NT2/D1 (cell line): Measurements from ENCODE around the gene OR4E2.

Source experiments
- DNase-seq: peaks from one replicate; pipeline ENCODE4 v3.0.0-alpha.2; 2011; ENCODE audit warnings: low read depth, low spot score
- H3K27me3 ChIP-seq: 2 replicates; pipeline ENCODE4 v1.6.0; 2011; ENCODE audit warnings: mild to moderate bottlenecking; ENCODE audit not compliant: insufficient read length, insufficient read depth
- H3K36me3 ChIP-seq: 2 replicates; pipeline ENCODE4 v1.6.1; 2011; ENCODE audit warnings: mild to moderate bottlenecking, low read length, mixed read lengths; ENCODE audit not compliant: insufficient read depth, insufficient read length
- H3K4me1 ChIP-seq: 2 replicates; pipeline ENCODE4 v1.5.1; 2011; ENCODE audit not compliant: insufficient read depth, insufficient read length
- H3K4me3 ChIP-seq: 2 replicates; pipeline ENCODE4 v1.5.1; 2011; ENCODE audit warnings: low read depth; ENCODE audit not compliant: insufficient read length
- H3K9ac ChIP-seq: 2 replicates; pipeline ENCODE4 v1.6.0; 2011; ENCODE audit warnings: low read depth; ENCODE audit not compliant: insufficient read length
- H3K9me3 ChIP-seq: 2 replicates; pipeline ENCODE4 v1.5.1; 2011; ENCODE audit warnings: mild to moderate bottlenecking, low read length; ENCODE audit not compliant: insufficient read depth
- SUZ12 ChIP-seq: IDR thresholded peaks from 2 replicates; pipeline ENCODE4 v1.6.1; 2011; ENCODE audit not compliant: insufficient read length, insufficient read depth; ENCODE audit errors: extremely low read depth
- YY1 ChIP-seq: IDR thresholded peaks from 2 replicates; pipeline ENCODE4 v1.6.1; 2011; ENCODE audit not compliant: insufficient read length, insufficient read depth
- ZNF274 ChIP-seq: IDR thresholded peaks from 2 replicates; pipeline ENCODE4 v1.6.1; 2011; ENCODE audit warnings: mild to moderate bottlenecking, low read depth, low read length

OR4E2 gene

GRCh38 chr14:21634840-21635239 lies 18.8 kb upstream of the OR4E2 start, which contains the start of gene OR10G2:
Gene OR10G2 (minus strand): TSS chr14:21634940. CDS start chr14:21634842, 98 bp downstream.
- Histone ChIP-seq H3K4me1 (no peaks in the 10 kb centered on the region), H3K27me3 (no peaks in the 10 kb centered on the region), H3K4me3 (no peak within 1 kb of the TSS), H3K36me3 (no peaks in the 10 kb centered on the region), H3K9ac (no peak within 1 kb of the TSS), H3K9me3 (no peaks in the 10 kb centered on the region)
- no peak for DNase-seq
- TF ChIP-seq YY1 (no peak), SUZ12 (no peak), ZNF274 (no peak)

- DNase-seq: no peak
- no peaks in the 10 kb centered on the region for H3K9me3 ChIP-seq
- H3K4me3 ChIP-seq: no peak overlapping the region
- TF ChIP-seq YY1: no peak
- no peak for TF ChIP-seq SUZ12
- H3K4me1 ChIP-seq: no peaks in the 10 kb centered on the region
- H3K36me3 ChIP-seq: no peaks in the 10 kb centered on the region
- no peak overlapping the region for H3K9ac ChIP-seq
- H3K27me3 ChIP-seq: no peaks in the 10 kb centered on the region
Observed at GRCh38 chr14:21642683-21643082, 11.0 kb upstream of the OR4E2 start.

- DNase-seq: no peak
- Histone ChIP-seq H3K4me1 (no peaks in the 10 kb centered on the region), H3K36me3 (no peaks in the 10 kb centered on the region), H3K9ac (no peak overlapping the region), H3K9me3 (no peaks in the 10 kb centered on the region), H3K27me3 (no peaks in the 10 kb centered on the region), H3K4me3 (no peak overlapping the region)
- no peak for TF ChIP-seq ZNF274
- no peak for TF ChIP-seq SUZ12
- no peak for TF ChIP-seq YY1
Observed at GRCh38 chr14:21643407-21643806, 10.2 kb upstream of the OR4E2 start.

GRCh38 chr14:21647380-21647779 lies 6.3 kb upstream of the OR4E2 start:
- Histone ChIP-seq H3K9me3 (no peaks in the 10 kb centered on the region), H3K27me3 (no peaks in the 10 kb centered on the region), H3K4me3 (no peak overlapping the region), H3K36me3 (no peaks in the 10 kb centered on the region), H3K9ac (no peak overlapping the region), H3K4me1 (no peaks in the 10 kb centered on the region)
- TF ChIP-seq YY1: no peak
- no peak for DNase-seq

GRCh38 chr14:21652209-21652808 lies 1.3 kb upstream of the OR4E2 start:
- H3K9ac ChIP-seq: no peak overlapping the region
- TF ChIP-seq YY1 (no peak), SUZ12 (no peak), ZNF274 (no peak)
- no peaks in the 10 kb centered on the region for H3K36me3 ChIP-seq
- no peak for DNase-seq
- H3K9me3 ChIP-seq: no peaks in the 10 kb centered on the region
- H3K27me3 ChIP-seq: no peaks in the 10 kb centered on the region
- no peak overlapping the region for H3K4me3 ChIP-seq
- H3K4me1 ChIP-seq: no peaks in the 10 kb centered on the region

- no peaks in the 10 kb centered on the region for H3K9me3 ChIP-seq
- no peaks in the 10 kb centered on the region for H3K4me1 ChIP-seq
- no peak overlapping the region for H3K4me3 ChIP-seq
- H3K36me3 ChIP-seq: no peaks in the 10 kb centered on the region
- H3K27me3 ChIP-seq: no peaks in the 10 kb centered on the region
- DNase-seq: no peak
- no peak for TF ChIP-seq ZNF274
- TF ChIP-seq SUZ12: no peak
- no peak for TF ChIP-seq YY1
- H3K9ac ChIP-seq: no peak overlapping the region
Observed at GRCh38 chr14:21654215-21654614, 580 bp downstream of the OR4E2 start.

GRCh38 chr14:21656980-21657379 lies 3.3 kb downstream of the OR4E2 start:
- Histone ChIP-seq H3K9ac (no peak overlapping the region), H3K9me3 (no peaks in the 10 kb centered on the region), H3K36me3 (no peaks in the 10 kb centered on the region), H3K27me3 (no peaks in the 10 kb centered on the region), H3K4me1 (no peaks in the 10 kb centered on the region), H3K4me3 (no peak overlapping the region)
- DNase-seq: no peak
- TF ChIP-seq YY1: no peak
- no peak for TF ChIP-seq SUZ12
